Smooth muscle cell of the brain vasculature (primary cell): ENCODE measurements around the gene ASCL1.

Experiments used
- DNase-seq: peaks from one replicate; pipeline ENCODE4 v3.0.0-alpha.2; 2012; ENCODE audit warnings: low read depth, low spot score

ASCL1 gene

DNA sequence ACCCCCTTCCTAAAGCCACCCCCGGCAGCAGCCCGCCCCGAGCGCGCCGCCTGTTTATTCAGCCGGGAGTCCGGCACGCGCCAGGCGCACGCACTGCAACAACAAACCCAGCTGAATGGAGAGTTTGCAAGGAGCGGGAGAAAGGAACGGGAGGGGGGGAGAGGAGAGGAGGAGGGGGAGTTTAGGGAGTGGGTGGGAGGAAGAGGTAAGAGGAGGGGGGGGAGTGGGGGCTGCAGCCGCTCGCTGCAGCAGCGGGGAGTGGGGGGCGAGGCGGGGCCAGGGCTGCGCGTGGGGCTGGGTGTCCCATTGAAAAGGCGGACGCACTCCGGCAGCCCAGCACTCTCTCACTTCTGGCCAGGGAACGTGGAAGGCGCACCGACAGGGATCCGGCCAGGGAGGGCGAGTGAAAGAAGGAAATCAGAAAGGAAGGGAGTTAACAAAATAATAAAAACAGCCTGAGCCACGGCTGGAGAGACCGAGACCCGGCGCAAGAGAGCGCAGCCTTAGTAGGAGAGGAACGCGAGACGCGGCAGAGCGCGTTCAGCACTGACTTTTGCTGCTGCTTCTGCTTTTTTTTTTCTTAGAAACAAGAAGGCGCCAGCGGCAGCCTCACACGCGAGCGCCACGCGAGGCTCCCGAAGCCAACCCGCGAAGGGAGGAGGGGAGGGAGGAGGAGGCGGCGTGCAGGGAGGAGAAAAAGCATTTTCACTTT lies at the start of gene ASCL1:
Gene ASCL1 (plus strand): TSS at position 336 of the 712 bp plus-strand sequence. CDS start 571 bp downstream, outside the sequence.
- DNase-seq, result no peak

DNA sequence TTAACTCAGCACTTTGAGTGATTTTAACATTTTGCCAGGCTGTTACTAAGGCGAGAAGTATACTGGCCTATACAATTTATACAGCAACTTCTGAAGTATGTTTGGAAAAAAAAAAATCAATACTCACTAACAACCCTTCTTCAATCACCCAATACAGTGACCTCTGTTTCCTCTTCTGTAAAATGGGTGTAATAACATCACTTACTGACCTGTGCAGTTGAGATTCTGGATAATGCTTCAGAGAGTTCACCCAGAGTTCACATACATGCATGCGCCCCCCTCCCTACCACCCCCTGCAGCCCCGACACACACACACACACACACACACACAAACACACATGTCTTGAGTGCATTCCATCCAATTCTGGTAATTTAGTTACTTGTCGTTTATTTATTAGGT lies 49.6 kb upstream of the ASCL1 start:
- no peak for DNase-seq

DNA sequence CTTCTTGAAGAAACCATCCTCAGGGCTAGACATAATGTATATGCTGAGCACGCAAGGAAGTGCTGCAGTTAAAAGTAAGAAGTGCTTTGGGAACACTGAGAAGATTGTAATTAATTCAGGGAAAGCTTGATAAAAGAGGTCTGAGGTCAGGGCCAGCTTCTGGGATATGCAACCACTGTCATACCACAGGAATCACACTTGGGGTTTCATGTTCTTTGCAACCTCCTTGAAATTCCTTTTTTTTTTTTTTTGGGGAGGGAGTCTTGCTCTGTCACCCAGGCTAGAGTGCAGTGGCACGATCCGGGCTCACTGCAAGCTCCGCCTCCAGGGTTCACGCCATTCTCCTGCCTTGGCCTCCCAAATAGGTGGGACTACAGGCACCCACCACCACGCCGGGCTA lies 47.3 kb upstream of the ASCL1 start:
- DNase-seq, result no peak

- no peak for DNase-seq
Measured at GRCh38 chr12:102910792-102911191, 46.7 kb upstream of the ASCL1 start.

DNA sequence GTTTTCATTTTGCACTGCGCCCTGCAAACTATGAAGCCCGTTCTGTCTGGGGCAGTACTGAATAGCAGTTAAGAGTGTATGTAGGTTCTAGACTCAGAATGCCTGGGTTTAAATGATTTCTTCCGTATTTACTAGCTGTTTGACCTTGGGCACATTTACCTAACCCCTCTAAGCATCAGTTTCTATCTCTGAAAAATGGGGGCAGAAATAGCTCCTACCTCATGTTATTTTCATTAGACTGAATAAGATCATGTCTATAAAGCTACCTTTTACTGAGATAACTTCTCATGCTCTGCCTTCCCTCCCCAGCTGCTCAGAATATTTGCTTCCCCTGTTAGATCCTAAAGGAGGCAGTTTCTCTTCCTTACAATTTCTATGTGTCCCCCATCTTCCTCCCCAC lies 46.2 kb upstream of the ASCL1 start:
- DNase-seq, result no peak

DNA sequence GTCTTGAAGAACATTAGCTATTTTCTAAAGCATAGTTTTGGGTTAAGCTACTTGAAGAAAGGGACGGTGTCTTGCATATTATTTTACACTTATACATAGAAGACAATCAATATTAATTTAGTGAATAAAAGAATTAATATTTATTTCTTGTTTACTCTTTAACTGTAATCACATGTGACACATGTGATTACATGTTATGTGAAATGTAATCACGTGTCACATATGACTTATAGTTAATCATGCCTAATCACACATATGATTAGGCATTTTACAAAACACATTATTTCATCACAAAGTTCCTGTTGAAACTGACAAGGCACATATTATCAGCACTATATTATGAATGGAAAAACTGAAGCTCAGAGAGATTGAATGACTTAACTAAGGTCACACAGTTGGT lies 45.2 kb upstream of the ASCL1 start:
- DNase-seq, result no peak

- no peak for DNase-seq
Measured at GRCh38 chr12:102913453-102914226, 43.8 kb upstream of the ASCL1 start.

- DNase-seq, result no peak
Measured at GRCh38 chr12:102916252-102917025, 41.0 kb upstream of the ASCL1 start.

- no peak for DNase-seq
Measured at GRCh38 chr12:102917026-102917787, 40.3 kb upstream of the ASCL1 start, which contains the start of gene PAH. TSS of gene PAH (minus strand) at chr12:102917244. CDS start at chr12:102917130, 114 bp downstream.

DNA sequence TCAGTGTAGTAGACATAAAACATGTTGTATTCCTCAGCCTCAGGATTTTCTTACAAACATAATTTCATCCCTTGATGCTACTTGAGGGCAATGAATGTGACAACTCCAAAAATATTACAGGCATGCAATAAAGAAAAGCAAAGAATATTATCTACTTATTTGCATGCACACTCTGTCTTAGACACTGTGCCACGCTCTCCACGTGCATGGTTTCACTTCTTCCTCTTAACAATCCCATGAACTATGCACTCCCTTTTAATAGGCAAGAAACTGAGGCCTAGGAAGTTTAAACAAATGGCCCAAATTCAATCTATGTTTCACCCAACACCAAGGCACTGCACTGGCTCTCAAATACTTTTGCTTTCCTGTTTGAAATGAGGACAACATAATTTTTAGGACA lies 38.6 kb upstream of the ASCL1 start:
- DNase-seq, result no peak

GRCh38 chr12:102920271-102920670 lies 37.2 kb upstream of the ASCL1 start:
- no peak for DNase-seq

DNA sequence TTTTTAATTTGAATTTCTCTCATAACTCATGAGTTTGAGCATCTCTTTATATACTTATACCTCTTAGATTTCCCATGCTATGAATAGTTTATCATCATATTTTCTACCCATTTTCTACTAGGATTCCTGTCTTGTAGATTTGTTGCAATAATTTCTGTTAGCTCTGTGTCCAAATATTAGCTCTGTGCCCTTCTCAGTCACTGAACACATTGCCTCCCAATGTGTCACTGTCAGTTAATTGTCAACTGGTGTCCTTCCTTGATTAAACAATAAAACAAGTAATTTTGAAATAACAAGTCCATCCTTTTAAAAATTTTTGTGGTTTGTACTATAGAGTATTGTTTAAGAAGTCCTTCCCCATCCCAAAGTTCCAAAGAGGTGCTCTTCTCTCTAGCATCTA lies 36.2 kb upstream of the ASCL1 start:
- no peak for DNase-seq

GRCh38 chr12:102927220-102927619 lies 30.3 kb upstream of the ASCL1 start:
- no peak for DNase-seq

- DNase-seq, result no peak
Measured at GRCh38 chr12:102933168-102933567, 24.3 kb upstream of the ASCL1 start.

DNA sequence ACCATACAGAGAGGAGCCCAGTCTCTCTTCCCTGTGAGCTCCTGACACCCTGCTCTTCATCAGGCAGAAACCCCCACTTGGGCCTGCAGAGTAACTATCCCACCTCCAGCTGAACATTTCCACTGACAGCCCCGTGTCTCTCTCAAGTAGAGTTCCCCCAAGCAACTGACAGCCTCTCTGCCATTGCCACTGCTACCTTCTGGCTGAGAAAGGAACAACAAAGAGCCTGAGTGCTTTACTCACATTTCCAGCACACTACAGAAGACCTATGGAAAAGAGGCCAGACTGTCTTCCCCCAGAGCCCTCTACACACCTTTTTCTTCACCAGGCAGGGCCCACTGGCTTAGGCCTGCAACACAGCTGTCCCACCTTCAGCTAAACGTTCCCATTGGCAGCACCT lies 18.4 kb upstream of the ASCL1 start:
- no peak for DNase-seq

DNA sequence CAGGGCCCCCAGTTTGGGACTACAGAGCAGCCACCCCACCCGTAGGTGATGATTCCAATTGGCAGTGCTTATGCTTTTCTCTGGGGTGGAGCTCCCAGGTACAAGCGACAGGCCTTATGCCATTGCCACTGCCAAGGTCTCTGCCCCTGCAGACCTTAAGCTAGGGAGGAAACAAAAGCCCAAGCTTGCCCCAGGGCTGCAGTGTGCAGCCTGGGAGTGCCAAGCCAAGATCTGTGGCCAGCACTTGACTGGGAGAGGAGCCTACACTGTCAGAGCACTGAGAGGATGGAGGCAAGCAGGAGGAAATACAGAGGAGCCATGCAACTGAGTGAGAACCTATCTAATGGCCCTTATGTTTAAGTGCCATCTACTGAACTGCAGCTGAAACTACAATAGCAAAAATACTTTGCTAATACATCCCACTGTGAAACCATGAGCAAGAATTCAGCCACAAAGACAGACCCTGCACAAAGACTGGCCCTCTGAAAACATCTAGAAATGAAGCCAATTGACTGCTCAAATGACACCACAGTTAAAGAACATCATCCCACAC lies 17.7 kb upstream of the ASCL1 start:
- no peak for DNase-seq

GRCh38 chr12:102946042-102946441 lies 11.4 kb upstream of the ASCL1 start:
- DNase-seq, result no peak

DNA sequence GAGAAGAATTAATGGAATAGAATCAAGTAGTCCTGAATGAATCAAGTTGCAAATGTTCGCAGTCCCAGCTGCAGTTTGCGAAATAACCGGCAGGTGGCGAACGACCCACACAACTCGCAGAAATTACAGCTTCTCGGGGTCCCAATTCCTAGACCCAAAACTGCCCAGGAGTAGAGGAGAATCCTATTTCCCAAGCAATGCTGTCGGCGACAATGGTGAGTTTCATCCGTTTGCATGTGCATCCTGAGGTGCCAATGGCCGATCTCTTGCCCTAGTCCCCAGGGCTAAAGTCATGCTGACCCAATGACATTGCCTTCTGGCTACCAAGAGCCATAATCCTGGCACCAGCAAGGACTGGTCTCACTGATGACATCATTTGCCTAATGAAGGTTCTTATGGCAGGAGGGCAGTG lies 8.5 kb upstream of the ASCL1 start:
- peak; percentile 12 for DNase-seq

GRCh38 chr12:102950107-102950949 lies 7.1 kb upstream of the ASCL1 start:
- no peak for DNase-seq

- no peak for DNase-seq
Measured at GRCh38 chr12:102950950-102951619, 6.4 kb upstream of the ASCL1 start.
